ENCODE measurements around the gene NEGR1. TPM values are rescaled to one million over a fixed set of nuclear protein-coding genes. Genes with fewer than 3 reads are reported as not detected.
"Not testable (repeated sequence)": the region's sequence is repeated elsewhere in the genome, so short reads cannot be mapped to it uniquely, and the experiment has no call there.

The NEGR1 gene
- total and polyA plus RNA-seq, 2 experiments from 2014 or later, result 0.57 to 0.94 TPM

- TF ChIP-seq REST (IDR thresholded peaks at IDR 0.05; ENCODE audit: unreplicated experiment), result no peak
- no peak for TF ChIP-seq STAT1 (IDR thresholded peaks at IDR 0.05; ENCODE audit: unreplicated experiment)
- no peak for TF ChIP-seq EZH2 (IDR thresholded peaks at IDR 0.05; ENCODE audit: low read depth, unreplicated experiment)
- no peak for TF ChIP-seq EZH2phosphoT487 (IDR thresholded peaks at IDR 0.05; ENCODE audit: unreplicated experiment)
Measured at GRCh38 chr1:72241397-72241796, 40.9 kb downstream of the NEGR1 start (continued).

DNA sequence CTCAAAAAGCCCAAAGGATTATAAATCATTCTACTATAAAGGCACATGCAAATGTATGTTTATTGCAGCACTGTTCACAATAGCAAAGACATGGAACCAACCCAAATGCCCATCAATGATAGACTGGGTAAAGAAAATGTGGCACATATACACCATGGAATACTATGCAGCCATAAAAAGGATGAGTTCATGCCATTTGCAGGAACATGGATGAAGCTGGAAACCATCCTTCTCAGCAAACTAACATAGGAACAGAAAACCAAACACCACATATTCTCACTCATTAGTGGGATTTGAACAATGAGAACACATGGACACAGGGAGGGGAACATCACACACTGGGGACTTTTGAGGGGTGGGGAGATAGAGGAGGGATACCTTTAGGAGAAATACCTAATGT lies 46.4 kb downstream of the NEGR1 start:
- not testable (repeated sequence) for H3K27ac Mint-ChIP-seq; H3K27me3 Mint-ChIP-seq (ENCODE audit: insufficient read depth, low read depth, poor library complexity); ATAC-seq; H3K9me3 Mint-ChIP-seq; H4K20me1 ChIP-seq (replicated peaks; ENCODE audit: insufficient read depth); H3K27me3 ChIP-seq (ENCODE audit: insufficient read depth); H3K9me2 ChIP-seq (ENCODE audit: insufficient read depth); H3K36me3 Mint-ChIP-seq (ENCODE audit: low read depth); H3K36me3 ChIP-seq (ENCODE audit: insufficient read depth); H3K4me1 Mint-ChIP-seq; H2AFZ ChIP-seq; H3K4me3 Mint-ChIP-seq; H3K4me3 ChIP-seq; H3K4me2 ChIP-seq; H3K79me2 ChIP-seq (replicated peaks; ENCODE audit: insufficient read depth); H3F3A ChIP-seq (replicated peaks; ENCODE audit: low read depth); H3K4me1 ChIP-seq (ENCODE audit: insufficient read depth); H3K27ac ChIP-seq (ENCODE audit: low read depth); DNase-seq (ENCODE audit: low spot score)

DNA sequence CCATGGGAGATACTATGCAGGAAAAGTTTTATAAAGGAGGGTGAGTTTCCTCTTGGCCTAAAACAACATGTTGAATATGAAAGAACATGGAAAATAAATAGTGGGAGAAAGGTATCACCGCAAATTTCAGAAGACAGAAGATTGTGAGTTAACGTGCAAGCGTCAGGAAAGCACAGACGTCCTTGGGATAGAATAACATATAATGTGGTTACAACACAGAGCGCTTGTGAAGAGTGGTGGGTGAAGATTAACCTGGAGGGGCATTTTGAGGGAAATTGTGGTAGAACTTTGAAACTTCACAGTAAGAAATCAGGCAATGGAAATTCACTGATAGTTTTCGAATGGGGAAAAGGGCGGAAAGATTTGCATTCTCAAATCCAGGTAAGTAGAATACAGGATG lies 47.3 kb downstream of the NEGR1 start:
- no peak overlapping the region for H3K4me3 Mint-ChIP-seq
- no peaks in the 10 kb centered on the region for H3K27me3 Mint-ChIP-seq (ENCODE audit: insufficient read depth, low read depth, poor library complexity)
- no peak overlapping the region for H3K27ac Mint-ChIP-seq
- no peak for ATAC-seq
- Histone ChIP-seq H3K4me3 (no peak overlapping the region), H3K27me3 (ENCODE audit: insufficient read depth) (no peaks in the 10 kb centered on the region), H4K20me1 (replicated peaks; ENCODE audit: insufficient read depth) (no peaks in the 10 kb centered on the region), H3K36me3 (ENCODE audit: insufficient read depth) (no peaks in the 10 kb centered on the region), H3K4me2 (no peak overlapping the region), H3K4me1 (ENCODE audit: insufficient read depth) (no peaks in the 10 kb centered on the region), H3K27ac (ENCODE audit: low read depth) (no peak overlapping the region), H3F3A (replicated peaks; ENCODE audit: low read depth) (no peaks in the 10 kb centered on the region), H3K79me2 (replicated peaks; ENCODE audit: insufficient read depth) (no peaks in the 10 kb centered on the region), H2AFZ (no peak overlapping the region), H3K9me2 (ENCODE audit: insufficient read depth) (no peaks in the 10 kb centered on the region; the same call in 1 of the 2 replicates)
- no peaks in the 10 kb centered on the region for H3K4me1 Mint-ChIP-seq
- DNase-seq (ENCODE audit: low spot score), result no peak
- H3K9me3 Mint-ChIP-seq, result no peaks in the 10 kb centered on the region
- H3K36me3 Mint-ChIP-seq (ENCODE audit: low read depth), result no peaks in the 10 kb centered on the region
- TF ChIP-seq POLR2AphosphoS5 (IDR thresholded peaks at IDR 0.05; ENCODE audit: low read depth), result no peak
- TF ChIP-seq, protein P1, sequence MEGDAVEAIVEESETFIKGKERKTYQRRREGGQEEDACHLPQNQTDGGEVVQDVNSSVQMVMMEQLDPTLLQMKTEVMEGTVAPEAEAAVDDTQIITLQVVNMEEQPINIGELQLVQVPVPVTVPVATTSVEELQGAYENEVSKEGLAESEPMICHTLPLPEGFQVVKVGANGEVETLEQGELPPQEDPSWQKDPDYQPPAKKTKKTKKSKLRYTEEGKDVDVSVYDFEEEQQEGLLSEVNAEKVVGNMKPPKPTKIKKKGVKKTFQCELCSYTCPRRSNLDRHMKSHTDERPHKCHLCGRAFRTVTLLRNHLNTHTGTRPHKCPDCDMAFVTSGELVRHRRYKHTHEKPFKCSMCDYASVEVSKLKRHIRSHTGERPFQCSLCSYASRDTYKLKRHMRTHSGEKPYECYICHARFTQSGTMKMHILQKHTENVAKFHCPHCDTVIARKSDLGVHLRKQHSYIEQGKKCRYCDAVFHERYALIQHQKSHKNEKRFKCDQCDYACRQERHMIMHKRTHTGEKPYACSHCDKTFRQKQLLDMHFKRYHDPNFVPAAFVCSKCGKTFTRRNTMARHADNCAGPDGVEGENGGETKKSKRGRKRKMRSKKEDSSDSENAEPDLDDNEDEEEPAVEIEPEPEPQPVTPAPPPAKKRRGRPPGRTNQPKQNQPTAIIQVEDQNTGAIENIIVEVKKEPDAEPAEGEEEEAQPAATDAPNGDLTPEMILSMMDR (conservative IDR thresholded peaks at IDR 0.05; ENCODE audit: low read depth in 2 of 2), result no peak
- TF ChIP-seq, protein P2, sequence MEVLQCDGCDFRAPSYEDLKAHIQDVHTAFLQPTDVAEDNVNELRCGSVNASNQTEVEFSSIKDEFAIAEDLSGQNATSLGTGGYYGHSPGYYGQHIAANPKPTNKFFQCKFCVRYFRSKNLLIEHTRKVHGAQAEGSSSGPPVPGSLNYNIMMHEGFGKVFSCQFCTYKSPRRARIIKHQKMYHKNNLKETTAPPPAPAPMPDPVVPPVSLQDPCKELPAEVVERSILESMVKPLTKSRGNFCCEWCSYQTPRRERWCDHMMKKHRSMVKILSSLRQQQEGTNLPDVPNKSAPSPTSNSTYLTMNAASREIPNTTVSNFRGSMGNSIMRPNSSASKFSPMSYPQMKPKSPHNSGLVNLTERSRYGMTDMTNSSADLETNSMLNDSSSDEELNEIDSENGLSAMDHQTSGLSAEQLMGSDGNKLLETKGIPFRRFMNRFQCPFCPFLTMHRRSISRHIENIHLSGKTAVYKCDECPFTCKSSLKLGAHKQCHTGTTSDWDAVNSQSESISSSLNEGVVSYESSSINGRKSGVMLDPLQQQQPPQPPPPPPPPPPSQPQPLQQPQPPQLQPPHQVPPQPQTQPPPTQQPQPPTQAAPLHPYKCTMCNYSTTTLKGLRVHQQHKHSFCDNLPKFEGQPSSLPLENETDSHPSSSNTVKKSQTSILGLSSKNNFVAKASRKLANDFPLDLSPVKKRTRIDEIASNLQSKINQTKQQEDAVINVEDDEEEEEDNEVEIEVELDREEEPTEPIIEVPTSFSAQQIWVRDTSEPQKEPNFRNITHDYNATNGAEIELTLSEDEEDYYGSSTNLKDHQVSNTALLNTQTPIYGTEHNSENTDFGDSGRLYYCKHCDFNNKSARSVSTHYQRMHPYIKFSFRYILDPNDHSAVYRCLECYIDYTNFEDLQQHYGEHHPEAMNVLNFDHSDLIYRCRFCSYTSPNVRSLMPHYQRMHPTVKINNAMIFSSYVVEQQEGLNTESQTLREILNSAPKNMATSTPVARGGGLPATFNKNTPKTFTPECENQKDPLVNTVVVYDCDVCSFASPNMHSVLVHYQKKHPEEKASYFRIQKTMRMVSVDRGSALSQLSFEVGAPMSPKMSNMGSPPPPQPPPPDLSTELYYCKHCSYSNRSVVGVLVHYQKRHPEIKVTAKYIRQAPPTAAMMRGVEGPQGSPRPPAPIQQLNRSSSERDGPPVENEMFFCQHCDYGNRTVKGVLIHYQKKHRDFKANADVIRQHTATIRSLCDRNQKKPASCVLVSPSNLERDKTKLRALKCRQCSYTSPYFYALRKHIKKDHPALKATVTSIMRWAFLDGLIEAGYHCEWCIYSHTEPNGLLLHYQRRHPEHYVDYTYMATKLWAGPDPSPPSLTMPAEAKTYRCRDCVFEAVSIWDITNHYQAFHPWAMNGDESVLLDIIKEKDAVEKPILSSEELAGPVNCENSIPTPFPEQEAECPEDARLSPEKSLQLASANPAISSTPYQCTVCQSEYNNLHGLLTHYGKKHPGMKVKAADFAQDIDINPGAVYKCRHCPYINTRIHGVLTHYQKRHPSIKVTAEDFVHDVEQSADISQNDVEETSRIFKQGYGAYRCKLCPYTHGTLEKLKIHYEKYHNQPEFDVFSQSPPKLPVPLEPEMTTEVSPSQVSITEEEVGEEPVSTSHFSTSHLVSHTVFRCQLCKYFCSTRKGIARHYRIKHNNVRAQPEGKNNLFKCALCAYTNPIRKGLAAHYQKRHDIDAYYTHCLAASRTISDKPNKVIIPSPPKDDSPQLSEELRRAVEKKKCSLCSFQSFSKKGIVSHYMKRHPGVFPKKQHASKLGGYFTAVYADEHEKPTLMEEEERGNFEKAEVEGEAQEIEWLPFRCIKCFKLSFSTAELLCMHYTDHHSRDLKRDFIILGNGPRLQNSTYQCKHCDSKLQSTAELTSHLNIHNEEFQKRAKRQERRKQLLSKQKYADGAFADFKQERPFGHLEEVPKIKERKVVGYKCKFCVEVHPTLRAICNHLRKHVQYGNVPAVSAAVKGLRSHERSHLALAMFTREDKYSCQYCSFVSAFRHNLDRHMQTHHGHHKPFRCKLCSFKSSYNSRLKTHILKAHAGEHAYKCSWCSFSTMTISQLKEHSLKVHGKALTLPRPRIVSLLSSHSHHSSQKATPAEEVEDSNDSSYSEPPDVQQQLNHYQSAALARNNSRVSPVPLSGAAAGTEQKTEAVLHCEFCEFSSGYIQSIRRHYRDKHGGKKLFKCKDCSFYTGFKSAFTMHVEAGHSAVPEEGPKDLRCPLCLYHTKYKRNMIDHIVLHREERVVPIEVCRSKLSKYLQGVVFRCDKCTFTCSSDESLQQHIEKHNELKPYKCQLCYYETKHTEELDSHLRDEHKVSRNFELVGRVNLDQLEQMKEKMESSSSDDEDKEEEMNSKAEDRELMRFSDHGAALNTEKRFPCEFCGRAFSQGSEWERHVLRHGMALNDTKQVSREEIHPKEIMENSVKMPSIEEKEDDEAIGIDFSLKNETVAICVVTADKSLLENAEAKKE (CRISPR knock-in tag; IDR thresholded peaks at IDR 0.05), result no peak
- TF ChIP-seq ETS1 (IDR thresholded peaks at IDR 0.05), result no peak

Measured in GM23338 (cell line).